T-helper 1 cell treated with Interleukin-12 subunit alpha and Interleukin-12 subunit beta and Interleukin-4 antibody, amounts not matched to agents 30 ng/mL and 1 ng/mL, for 36 hours (primary cell): Measurements from ENCODE around the gene MTRF1L. TPM values are rescaled to one million over a fixed set of nuclear protein-coding genes. Genes with fewer than 3 reads are reported as not detected.

Experiments
- intact Hi-C: fragments of 100-400 bp; cut with micrococcal nuclease; formaldehyde crosslinking; loops from one replicate; pipeline ENCODE4 v1.15.1; 2024
- total RNA-seq: library from RNA; stranded (reverse); gene quantifications from 2 replicates; pipeline ENCODE4 v1.2.3, GENCODE V29; 2022

MTRF1L gene, protein sequence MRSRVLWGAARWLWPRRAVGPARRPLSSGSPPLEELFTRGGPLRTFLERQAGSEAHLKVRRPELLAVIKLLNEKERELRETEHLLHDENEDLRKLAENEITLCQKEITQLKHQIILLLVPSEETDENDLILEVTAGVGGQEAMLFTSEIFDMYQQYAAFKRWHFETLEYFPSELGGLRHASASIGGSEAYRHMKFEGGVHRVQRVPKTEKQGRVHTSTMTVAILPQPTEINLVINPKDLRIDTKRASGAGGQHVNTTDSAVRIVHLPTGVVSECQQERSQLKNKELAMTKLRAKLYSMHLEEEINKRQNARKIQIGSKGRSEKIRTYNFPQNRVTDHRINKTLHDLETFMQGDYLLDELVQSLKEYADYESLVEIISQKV
- 18.9 and 20.5 TPM in 2 replicates for total RNA-seq

DNA sequence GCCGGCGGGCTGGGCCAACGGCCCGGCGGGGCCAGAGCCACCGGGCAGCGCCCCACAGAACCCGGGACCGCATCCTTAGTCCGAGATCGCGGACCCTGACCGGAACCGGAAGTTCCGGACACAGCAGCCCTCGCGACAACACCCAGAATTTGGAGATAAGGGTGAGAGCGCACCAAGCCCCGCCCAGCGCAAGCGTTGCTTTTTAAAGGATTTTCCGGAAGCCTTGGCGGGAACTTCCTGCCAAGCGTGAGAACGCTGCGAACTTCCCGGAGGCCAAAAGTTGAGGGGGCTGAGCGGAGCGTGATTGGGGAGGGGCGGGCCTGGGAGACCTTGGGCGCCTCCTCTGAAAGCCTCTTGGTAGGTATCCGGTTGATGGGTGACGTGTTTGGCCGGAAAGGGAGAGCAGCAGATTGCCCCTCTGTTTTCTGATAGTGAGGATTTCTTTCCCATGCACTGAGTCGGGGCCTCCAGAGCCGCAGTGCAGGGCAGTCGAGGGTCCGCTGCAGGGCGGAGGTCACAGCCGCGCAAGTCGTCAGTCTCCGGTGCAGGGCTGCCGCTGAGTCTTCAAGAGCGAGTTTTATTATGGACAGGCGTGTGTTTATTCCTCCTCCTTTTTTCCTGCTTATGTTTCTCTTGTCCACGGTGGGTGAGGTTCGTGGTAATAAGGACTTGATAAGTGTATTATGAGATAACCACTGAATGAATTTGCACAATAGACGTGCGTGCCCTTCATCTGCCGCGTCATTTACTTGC, at the start of gene MTRF1L:
MTRF1L (minus strand) TSS at position 97 of the 753 bp plus-strand sequence; CDS start at position 73, 24 bp downstream.
- intact Hi-C loops: loop anchor here (1.0 to 10.0 kb wide), 8 partner anchors 21 to 1990 kb away; partner anchors contain the start of genes RMND1 and SCAF8

DNA sequence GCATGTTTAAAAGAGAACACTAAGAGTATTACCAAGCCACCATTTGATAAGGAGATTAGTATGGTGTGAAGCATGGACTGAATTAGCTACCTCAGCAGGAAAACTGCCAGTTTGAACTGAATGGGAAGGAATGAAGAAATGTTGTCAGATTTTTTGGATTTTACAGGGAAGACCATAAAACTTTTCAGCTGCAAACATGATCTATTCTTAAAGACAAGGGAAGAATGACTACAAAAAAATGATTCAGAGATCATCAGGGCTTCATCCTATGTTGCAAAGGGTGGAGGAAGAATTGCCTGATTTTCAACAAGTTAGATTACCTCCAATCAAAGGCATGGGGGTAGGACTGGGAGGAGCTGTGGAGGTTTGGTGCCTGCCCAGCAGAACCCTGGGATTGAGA, 49.3 kb upstream of the MTRF1L start:
- intact Hi-C loops: no loop called here

DNA sequence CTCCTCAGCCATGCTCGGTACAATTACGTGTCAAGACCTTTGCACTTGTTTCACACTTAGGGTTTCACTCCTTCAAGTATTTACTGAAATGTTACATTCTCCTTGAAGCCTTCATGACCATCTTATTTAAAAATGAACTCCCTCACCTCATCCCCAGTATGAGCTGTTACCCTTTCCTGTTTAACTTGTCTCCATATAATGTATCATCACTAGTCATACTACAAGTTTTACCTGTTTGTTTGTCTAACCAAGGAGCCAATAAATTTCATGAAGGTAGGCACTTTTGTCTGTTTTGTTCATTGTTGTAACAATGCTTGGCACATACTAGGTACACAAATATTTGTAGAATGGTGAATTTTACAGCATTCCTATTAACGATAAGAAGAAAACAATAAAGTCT, 46.1 kb upstream of the MTRF1L start:
- intact Hi-C loops: no loop called here

DNA sequence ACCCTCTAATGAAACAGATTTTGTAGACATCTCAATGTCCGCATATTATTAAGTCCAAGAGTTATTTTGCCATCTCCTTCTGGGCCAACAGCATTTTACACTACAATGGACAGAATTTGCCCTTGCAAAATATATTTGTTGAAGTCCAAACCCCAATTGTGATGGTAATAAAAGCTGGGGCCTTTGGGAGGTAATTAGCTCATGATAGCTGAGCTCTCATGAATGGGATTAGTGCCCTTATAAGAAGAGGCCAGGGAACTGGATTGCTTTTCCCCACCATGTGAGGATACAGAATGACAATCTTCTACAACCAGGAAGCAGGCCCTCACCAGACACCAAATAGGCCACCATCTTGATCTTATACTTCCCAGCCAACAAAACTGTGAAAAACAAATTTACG, 44.9 kb upstream of the MTRF1L start:
- intact Hi-C loops: no loop called here

DNA sequence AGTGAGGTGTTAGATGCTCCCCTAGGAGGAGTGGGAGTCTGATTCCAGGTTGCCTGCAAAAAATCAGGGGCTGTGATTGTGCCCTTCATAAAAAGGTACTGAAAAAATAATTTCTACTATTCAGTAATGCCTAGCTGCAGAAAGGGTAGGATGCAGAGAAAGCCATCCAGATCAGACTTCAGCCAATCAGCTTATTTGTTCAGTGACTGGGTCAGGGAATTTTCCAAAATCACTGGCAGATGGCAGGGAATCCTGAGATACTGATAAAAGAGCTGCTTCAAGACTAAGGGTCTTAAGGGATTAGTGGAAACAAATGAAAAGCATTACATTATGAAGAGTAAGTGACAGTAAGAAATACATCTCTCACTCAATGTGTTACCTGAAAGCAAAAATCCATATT, 42.8 kb upstream of the MTRF1L start:
- intact Hi-C loops: no loop called here

DNA sequence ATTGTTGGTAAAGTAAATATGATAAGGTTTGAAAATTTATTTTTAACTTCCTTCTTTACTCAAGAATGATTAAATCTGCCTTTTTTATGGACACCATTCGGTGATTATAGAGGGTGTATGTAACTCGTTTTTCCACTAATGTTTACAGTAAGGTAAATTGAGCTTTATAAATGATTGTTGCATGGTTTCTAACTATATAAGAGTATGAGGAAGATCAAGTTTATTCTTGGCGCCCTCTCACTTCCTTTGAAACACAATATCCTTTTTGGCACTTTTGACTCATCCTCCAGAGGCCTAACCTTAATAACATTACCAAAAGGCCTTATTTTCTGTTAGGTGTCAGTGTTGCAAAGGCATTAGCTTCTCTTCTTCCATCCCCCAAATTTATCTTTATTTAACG, 41.8 kb upstream of the MTRF1L start:
- intact Hi-C loops: no loop called here

DNA sequence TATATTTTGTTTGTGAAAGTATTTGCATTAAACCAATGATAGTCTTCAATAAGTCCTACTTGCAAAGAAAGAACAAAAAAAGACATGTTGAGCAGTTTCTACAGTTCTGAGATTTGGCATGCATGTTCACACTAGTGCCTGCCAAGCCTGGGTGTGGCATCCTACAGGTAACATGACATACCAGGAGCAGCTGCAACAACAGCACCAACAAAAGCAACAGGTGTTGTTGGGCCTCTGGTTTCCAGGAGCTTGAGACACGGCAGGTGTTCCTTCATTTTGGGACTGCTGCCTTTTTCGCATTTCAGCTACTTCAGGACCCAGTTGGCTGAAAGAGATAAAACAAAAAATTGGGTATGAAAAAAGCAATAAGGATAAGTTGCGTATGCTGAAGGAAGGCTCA, 41.2 kb upstream of the MTRF1L start:
- intact Hi-C loops: no loop called here

DNA sequence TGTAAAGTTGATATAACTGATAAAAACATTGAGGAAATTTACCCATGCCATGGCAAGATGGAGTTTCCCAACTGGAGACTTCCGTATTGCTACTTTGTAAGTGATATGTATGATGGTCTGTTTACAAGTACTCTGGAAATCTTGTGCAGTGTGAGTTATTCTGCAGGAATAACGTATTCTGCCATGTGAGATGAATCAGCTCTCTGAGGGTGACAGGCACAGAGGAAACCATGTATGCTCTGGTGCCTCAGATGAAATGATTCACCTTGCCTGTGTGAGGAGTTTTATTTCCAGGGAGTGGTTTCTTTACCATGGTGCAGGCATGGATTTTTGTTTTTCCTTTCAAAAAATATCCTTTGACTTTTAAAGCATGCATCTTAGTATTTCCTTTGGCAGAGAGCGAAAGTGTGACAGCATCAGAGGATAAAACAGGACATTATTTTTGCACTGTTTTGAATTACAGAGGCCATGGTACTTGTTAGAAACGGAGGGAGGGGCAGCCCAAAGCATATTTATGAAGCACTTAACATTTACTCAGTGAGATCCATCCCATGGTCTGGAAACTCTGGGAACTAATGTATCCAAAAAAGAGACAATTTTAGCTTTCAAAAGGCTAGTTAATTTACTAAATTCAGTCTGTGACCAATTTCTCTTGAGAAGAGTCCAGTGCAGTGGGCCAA, 36.0 kb upstream of the MTRF1L start:
- intact Hi-C loops: no loop called here

DNA sequence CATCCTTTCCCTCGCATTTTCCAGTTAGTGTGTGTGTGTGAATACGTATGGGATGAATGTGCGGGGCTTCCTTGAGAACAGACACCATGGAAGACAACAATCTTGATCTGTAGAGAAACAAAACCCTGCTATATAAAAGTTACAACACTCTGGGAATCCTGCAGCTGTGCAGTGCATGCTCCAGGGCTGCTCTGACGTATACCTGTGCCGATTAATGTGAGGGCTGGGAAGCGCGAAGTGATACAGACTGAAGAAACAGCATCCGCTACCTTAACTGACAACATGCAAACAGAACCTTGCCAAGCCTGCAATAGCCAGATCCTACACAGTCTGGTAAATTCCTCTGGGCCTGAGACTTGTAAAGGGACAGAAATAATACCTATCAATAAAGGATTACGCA, 31.6 kb upstream of the MTRF1L start:
- intact Hi-C loops: no loop called here

DNA sequence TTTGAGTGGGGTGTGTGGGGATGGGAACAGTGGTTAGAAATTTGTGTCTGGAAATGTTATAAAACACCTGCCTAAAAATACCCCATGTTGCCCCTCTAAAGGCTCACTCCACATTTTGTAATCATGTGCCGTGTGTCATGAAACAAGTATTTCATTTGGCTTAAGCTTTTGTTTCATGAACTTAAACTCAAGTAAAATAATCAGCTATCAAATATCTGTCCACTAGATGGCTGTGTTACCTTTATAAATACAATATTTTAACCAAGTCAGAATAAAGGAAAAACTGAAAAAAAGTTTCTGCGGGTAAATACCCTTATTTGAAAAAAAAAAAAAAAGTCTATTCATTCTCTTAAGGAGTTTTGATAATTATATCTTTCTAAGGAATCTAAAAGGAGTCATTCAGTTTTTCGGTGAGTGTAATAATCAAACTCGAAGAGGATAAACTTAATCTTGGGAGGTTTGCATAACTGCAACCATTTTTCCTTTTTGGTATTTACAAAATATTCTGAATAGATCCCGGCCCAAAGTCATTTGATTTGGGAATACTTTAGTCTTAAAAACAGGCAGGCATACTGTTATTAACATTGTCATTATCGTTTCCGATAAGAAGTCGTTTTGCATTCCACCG, 29.9 kb upstream of the MTRF1L start:
- intact Hi-C loops: loop anchor here (1.0 to 2.0 kb wide), 2 partner anchors 280 to 480 kb away; no protein-coding TSS in a partner anchor

DNA sequence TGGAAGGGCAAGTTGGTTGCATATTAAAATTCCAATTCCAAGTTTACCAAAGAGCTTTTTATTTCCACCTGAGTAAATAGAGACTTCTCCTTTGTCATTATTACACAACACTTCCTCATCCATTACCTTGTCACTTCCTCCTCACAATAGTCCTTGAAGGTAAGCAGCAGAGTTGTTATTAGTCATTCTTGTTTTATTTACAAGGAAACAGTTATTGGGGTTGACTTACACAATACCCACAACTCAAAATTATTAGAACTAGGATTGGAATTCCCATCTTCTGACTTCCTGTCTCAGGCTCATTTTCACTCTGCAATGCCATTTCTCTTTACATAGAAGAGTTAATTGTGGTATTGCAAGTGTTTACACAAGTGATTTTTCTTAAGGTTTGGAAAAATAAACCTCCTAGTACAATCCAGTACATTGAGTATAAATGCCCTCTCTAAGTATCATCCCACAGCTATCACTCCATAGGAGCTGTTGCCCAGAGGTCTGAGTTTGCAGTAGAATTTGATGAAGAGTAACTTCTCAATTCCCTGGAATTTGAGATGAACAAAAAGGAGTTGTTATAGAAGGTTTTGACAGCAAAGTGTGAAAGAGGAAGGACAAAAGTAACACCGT, 28.9 kb upstream of the MTRF1L start:
- intact Hi-C loops: no loop called here

DNA sequence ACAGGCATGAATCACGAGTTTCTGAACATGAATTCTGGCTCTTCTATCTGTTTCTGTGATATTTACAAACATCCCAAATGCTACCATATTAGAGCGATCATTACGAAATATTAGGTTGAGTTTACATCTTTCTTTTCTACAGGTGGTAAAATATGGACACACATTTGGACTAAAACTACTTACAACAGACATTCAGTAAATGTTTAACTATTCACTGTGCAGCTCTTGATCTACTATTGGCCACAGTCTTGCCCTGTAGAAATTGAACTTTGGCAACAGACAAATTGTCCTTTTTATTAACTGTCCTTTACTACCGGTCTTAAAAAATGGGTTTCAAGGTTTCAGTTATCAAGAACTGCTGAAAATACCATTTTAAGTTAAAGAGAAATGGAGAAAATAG, 26.5 kb upstream of the MTRF1L start:
- intact Hi-C loops: no loop called here

DNA sequence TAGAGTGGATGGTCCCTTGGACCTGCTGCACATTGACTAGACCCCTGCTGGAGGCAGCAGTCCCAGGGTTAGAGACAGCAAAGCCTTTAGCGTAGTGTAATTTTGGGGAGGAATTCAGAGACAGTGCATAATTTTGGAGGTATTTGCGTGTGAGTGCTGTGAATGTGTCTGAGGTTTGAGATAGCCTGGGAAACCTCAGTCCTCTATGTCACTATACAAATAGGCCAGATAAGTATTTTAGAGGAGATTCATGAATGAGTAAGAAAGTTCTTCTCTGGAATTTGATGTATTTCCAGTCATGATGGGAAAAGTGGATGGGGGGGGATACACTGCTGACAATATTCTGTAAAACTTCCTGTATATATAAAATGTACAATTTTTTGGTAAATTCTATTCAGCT, 25.8 kb upstream of the MTRF1L start:
- intact Hi-C loops: no loop called here

DNA sequence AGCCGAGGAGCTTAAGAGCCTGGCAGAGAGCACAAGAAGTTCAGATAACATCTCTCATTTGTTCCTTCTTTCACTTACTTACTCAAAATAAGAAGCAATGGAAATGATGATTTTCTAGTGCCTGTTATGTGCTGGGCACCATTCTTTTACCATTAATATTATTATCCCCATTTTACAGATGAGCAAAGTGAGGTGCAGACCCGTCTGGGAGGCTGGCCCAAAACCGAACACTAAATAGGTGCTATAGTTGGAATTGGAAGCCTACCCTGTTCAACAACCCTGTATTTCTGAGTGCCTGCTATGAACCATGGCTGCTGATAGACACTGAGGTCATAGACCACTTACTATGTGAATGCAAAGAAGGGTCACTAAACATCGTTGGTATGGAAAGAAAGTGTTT, 25.0 kb upstream of the MTRF1L start:
- intact Hi-C loops: no loop called here

DNA sequence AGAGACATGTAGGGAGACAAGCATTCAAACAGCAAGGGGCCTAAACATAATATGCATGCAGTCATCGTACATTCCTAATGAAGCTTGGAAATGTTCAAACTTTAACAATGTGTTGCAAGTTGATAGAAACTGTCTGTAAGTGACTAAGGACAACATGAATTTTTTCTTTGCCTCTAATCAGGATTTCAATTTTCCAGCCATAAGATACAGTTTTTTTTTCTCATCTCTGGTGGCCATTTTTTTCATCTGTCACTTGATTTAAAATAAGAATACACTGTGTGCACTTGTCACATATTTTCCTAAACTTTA, 22.2 kb upstream of the MTRF1L start:
- intact Hi-C loops: loop anchor here (1.0 to 5.0 kb wide), 7 partner anchors 21 to 472 kb away; no protein-coding TSS in a partner anchor

DNA sequence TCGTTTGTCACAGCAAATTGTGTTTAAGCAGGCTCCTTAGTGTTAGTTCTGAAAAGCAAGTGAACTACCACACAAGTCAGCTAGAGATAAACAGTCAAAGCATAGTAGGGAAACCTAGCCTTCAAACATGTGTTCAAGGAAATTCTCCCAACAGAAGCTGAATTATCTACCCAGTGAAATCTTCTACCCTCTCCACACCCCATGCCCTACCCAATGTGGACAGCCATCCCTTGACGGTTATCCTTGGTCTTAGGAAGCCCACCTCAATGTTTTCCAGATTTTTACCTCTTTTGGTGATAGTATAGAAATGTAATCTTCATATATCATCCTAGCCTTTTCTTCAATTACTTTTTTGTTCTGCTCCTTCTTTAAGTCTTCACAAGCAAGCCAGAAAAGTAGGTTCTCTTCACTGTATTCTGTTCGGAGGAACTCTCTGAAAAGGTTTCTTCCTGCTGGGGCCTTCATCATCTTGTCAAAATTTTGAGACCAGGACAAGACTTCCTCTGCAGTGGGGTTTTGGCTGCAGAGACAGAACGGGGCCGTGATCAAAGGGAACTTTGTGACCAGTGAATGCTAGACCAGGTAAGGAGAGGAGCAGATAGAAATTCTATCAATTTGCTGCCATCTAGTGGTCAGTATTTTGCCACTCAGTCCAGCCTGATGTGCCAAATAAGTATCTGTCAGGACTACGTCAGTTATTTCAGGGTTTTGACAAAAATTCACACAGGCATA, 21.6 kb upstream of the MTRF1L start:
- intact Hi-C loops: loop anchor here (1.0 to 5.0 kb wide), 7 partner anchors 21 to 472 kb away; no protein-coding TSS in a partner anchor

DNA sequence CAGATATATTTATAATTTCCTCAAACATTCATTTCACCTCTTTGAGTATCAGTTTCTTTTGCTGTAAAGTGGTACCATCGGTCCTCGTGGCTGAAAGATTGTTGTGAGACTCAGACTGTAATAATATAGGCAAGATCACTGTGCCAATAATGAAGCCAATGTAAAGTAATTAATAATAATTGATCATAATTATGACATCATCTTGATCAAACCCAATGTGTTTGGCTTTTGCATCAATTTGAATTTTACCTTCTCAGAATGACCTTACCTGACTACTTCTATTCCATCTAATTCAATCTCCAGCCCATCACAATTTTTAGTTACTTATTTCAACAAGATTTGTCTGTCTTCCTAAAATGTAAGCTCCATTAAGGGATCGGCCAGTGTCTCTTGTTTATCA, 15.8 kb upstream of the MTRF1L start:
- intact Hi-C loops: no loop called here

DNA sequence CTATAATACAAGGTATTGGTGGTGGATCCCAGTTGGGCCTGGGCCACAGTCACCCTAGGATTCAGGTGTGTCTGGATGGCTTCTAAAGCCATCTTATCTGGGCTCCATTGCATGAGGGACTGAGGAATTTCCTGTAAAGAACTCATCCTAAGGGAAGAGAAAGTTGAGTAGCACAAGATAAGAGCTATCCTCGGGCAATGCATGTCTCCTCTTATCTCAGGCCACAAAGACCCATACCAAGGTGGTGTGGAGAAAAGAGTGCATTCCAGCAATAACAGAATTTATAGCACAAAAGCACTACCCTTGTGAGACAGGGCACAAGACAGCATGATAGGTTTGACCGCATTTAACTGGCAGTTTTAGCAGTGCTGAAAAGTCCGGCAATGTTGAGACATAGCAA, 14.3 kb upstream of the MTRF1L start:
- intact Hi-C loops: no loop called here

DNA sequence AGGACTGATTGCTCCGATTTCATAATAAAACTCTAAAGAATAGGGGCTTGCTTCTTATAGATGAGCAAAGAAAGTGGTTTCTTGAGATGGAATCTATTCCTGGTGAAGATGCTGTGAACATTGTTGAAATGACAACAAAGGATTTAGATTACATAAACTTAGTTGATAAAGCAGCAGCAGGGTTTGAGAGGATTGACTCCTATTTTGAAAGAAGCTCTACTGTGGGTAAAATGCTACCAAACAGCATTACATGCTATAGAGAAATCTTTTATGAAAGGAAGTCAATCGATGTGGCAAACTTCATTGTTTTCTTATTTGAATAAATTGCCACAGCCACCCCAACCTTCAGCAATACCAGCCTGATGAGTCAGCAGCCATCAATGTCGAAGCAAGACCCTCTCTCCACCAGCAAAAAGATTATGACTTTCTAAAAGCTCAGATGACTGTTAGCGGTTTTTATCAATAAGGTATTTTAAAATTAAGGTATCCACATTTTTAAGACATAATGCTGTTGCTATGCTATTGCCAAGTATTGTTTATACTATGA, 12.7 kb upstream of the MTRF1L start:
- intact Hi-C loops: no loop called here

DNA sequence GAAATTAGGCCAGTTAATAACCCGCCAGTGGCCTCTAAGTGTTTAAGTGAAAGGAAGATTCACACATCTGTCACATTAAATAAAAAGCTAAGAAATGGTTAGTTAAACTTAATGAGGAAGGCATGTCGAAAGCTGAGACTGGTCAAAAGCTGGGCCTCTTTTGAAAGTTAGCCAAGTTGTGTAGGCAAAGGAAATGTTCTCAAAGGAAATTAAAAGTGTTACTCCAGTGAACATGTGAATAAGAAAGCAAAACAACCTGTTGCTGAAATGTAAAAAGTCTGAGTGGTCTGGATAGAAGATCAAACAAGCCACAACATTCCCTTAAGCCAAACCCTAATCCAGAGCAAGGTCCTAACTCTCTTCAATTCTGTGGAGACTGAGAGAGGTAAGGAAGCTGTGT, 10.9 kb upstream of the MTRF1L start:
- intact Hi-C loops: no loop called here
